HEK293T (cell line): ENCODE data around the gene GATB.

ENCODE experiments used
- ARNT ChIP-seq: fragments of 450-650 bp; IDR thresholded peaks from 2 replicates; pipeline ENCODE4 v1.6.1; 2017; ENCODE audit warnings: mild to moderate bottlenecking
- BHLHE40 ChIP-seq: fragments of 450-650 bp; IDR thresholded peaks from 2 replicates; pipeline ENCODE4 v1.6.1; 2016; ENCODE audit warnings: mild to moderate bottlenecking, moderate library complexity, borderline replicate concordance
- ELF4 ChIP-seq: fragments of 450-650 bp; IDR thresholded peaks from 2 replicates; pipeline ENCODE4 v1.6.1; 2017; ENCODE audit warnings: antibody characterized with exemption
- FOXK2 ChIP-seq: fragments of 450-650 bp; IDR thresholded peaks from 2 replicates; pipeline ENCODE4 v1.6.1; 2016; ENCODE audit warnings: mild to moderate bottlenecking
- FOXM1 ChIP-seq: fragments of 450-650 bp; IDR thresholded peaks from 2 replicates; pipeline ENCODE4 v1.6.1; 2017; ENCODE audit warnings: mild to moderate bottlenecking, borderline replicate concordance
- HDGF ChIP-seq: fragments of 450-650 bp; IDR thresholded peaks from 2 replicates; pipeline ENCODE4 v1.6.1; 2017; ENCODE audit warnings: antibody characterized with exemption, borderline replicate concordance
- L3MBTL2 ChIP-seq: fragments of 450-650 bp; conservative IDR thresholded peaks from 2 replicates; pipeline ENCODE4 v1.6.1; 2016; ENCODE audit warnings: mild to moderate bottlenecking
- NFRKB ChIP-seq: fragments of 450-650 bp; IDR thresholded peaks from 2 replicates; pipeline ENCODE4 v1.6.1; 2016; ENCODE audit warnings: mild to moderate bottlenecking, moderate library complexity
- SP1 ChIP-seq: fragments of 450-650 bp; IDR thresholded peaks from 2 replicates; pipeline ENCODE4 v1.6.1; 2017
- SUZ12 ChIP-seq: fragments of 450-650 bp; IDR thresholded peaks from 2 replicates; pipeline ENCODE4 v1.6.1; 2016; ENCODE audit warnings: mild to moderate bottlenecking

DNA sequence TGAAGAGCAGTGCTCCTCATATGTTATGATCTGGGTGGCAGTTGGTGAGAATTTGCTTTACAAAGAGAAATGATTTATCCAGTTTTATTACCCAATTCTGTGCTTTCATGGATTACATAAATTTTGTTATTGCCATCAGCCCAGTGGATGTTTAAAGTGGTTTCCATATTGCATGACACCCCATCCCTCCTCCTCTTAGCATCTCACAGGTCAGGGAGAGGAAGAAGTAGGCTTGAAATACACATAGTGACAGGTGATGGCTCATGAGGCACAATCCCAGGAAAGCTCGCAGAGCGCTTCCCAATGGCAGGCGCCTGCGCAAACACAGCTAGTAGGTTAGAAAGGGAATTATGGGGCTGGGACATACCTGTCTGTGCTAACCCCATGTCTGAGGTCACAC is 47.7 kb upstream of the GATB start:
- TF ChIP-seq BHLHE40 (no peak), ARNT (no peak), NFRKB (no peak), L3MBTL2 (no peak), FOXM1 (no peak), FOXK2 (no peak), HDGF (no peak), SP1 (no peak), ELF4 (no peak), SUZ12 (no peak)
